ENCODE data around the gene CXXC5.

Gene CXXC5

GRCh38 chr5:139696894-139697658, 48.9 kb downstream of the CXXC5 start:
- Histone ChIP-seq H3K4me1 (ENCODE audit: low read depth, poor library complexity, severe bottlenecking) (peaks cover 6% of the 10 kb centered on the region), H3K79me2 (ENCODE audit: insufficient read depth, low read depth) (no peaks in the 10 kb centered on the region), H3K36me3 (ENCODE audit: insufficient read depth) (no peaks in the 10 kb centered on the region), H3K27ac (no peak overlapping the region), H2AFZ (ENCODE audit: low read depth) (no peak overlapping the region), H3K4me2 (no peak overlapping the region), H4K20me1 (ENCODE audit: insufficient read depth) (no peaks in the 10 kb centered on the region), H3K9ac (no peak overlapping the region), H3K4me3 (IDR thresholded peaks at IDR 0.05; ENCODE audit: insufficient read depth, low read depth, low read length) (no peak overlapping the region), H3K27me3 (ENCODE audit: insufficient read depth, low read depth) (no peaks in the 10 kb centered on the region)
- TF ChIP-seq CTCF (conservative IDR thresholded peaks at IDR 0.05; ENCODE audit: low read depth, low read length), result no peak

GRCh38 chr5:139698490-139699146, 50.5 kb downstream of the CXXC5 start:
- Histone ChIP-seq H3K4me3 (IDR thresholded peaks at IDR 0.05; ENCODE audit: insufficient read depth, low read depth, low read length) (no peak overlapping the region), H3K27ac (no peak overlapping the region), H3K27me3 (ENCODE audit: insufficient read depth, low read depth) (no peaks in the 10 kb centered on the region), H3K36me3 (ENCODE audit: insufficient read depth) (no peaks in the 10 kb centered on the region), H3K4me1 (ENCODE audit: low read depth, poor library complexity, severe bottlenecking) (peaks cover 6% of the 10 kb centered on the region), H3K9ac (no peak overlapping the region), H3K79me2 (ENCODE audit: insufficient read depth, low read depth) (no peaks in the 10 kb centered on the region), H3K4me2 (no peak overlapping the region), H4K20me1 (ENCODE audit: insufficient read depth) (no peaks in the 10 kb centered on the region), H2AFZ (ENCODE audit: low read depth) (no peak overlapping the region)
- TF ChIP-seq CTCF (conservative IDR thresholded peaks at IDR 0.05; ENCODE audit: low read depth, low read length), result no peak

GRCh38 chr5:139699351-139699750, 51.2 kb downstream of the CXXC5 start:
- no peaks in the 10 kb centered on the region for H3K27me3 ChIP-seq (ENCODE audit: insufficient read depth, low read depth)
- H4K20me1 ChIP-seq (ENCODE audit: insufficient read depth), result no peaks in the 10 kb centered on the region
- H2AFZ ChIP-seq (ENCODE audit: low read depth), result no peak overlapping the region
- no peak overlapping the region for H3K4me2 ChIP-seq
- H3K36me3 ChIP-seq (ENCODE audit: insufficient read depth), result no peaks in the 10 kb centered on the region
- H3K9ac ChIP-seq, result no peak overlapping the region
- TF ChIP-seq CTCF (conservative IDR thresholded peaks at IDR 0.05; ENCODE audit: low read depth, low read length), result no peak
- no peaks in the 10 kb centered on the region for H3K79me2 ChIP-seq (ENCODE audit: insufficient read depth, low read depth)
- H3K4me3 ChIP-seq (IDR thresholded peaks at IDR 0.05; ENCODE audit: insufficient read depth, low read depth, low read length), result no peak overlapping the region
- H3K4me1 ChIP-seq (ENCODE audit: low read depth, poor library complexity, severe bottlenecking), result peaks cover 6% of the 10 kb centered on the region
- no peak overlapping the region for H3K27ac ChIP-seq

- H3K4me2 ChIP-seq, result no peak overlapping the region
- H3K27ac ChIP-seq, result no peak overlapping the region
- H3K9ac ChIP-seq, result no peak overlapping the region
- no peak overlapping the region for H3K4me3 ChIP-seq (IDR thresholded peaks at IDR 0.05; ENCODE audit: insufficient read depth, low read depth, low read length)
- no peaks in the 10 kb centered on the region for H3K36me3 ChIP-seq (ENCODE audit: insufficient read depth)
- H3K4me1 ChIP-seq (ENCODE audit: low read depth, poor library complexity, severe bottlenecking), result peaks cover 6% of the 10 kb centered on the region
- H3K27me3 ChIP-seq (ENCODE audit: insufficient read depth, low read depth), result no peaks in the 10 kb centered on the region
- H3K79me2 ChIP-seq (ENCODE audit: insufficient read depth, low read depth), result no peaks in the 10 kb centered on the region
- no peak for TF ChIP-seq CTCF (conservative IDR thresholded peaks at IDR 0.05; ENCODE audit: low read depth, low read length)
- H4K20me1 ChIP-seq (ENCODE audit: insufficient read depth), result no peaks in the 10 kb centered on the region
- H2AFZ ChIP-seq (ENCODE audit: low read depth), result no peak overlapping the region
Measured at GRCh38 chr5:139700711-139701055, 52.5 kb downstream of the CXXC5 start.

All from KMS-11 (cell line).